ENCODE results near the gene PSMG2.

PSMG2 gene

GRCh38 chr18:12769644-12770440 is 67.0 kb downstream of the PSMG2 start:
- H3K4me3 ChIP-seq (ENCODE audit: low read depth, low read length), result no peak overlapping the region
- TF ChIP-seq CTCF (IDR thresholded peaks at IDR 0.05; ENCODE audit: low read depth, low read length, missing control alignments), result no peak
- in situ Hi-C loops (cut with HindIII; ENCODE audit: low sequenced_read_pairs), result no loop called here
- DNase-seq (ENCODE audit: low read depth), result no peak

GRCh38 chr18:12770469-12771219 is 67.8 kb downstream of the PSMG2 start:
- in situ Hi-C loops (cut with HindIII; ENCODE audit: low sequenced_read_pairs), result no loop called here
- no peak overlapping the region for H3K4me3 ChIP-seq (ENCODE audit: low read depth, low read length)
- no peak for TF ChIP-seq CTCF (IDR thresholded peaks at IDR 0.05; ENCODE audit: low read depth, low read length, missing control alignments)
- DNase-seq (ENCODE audit: low read depth), result no peak

- no peak overlapping the region for H3K4me3 ChIP-seq (ENCODE audit: low read depth, low read length)
- no peak for TF ChIP-seq CTCF (IDR thresholded peaks at IDR 0.05; ENCODE audit: low read depth, low read length, missing control alignments)
- DNase-seq (ENCODE audit: low read depth), result no peak
- in situ Hi-C loops (cut with HindIII; ENCODE audit: low sequenced_read_pairs), result no loop called here
Observed at GRCh38 chr18:12772111-12772510, 69.3 kb downstream of the PSMG2 start.

- no peak overlapping the region for H3K4me3 ChIP-seq (ENCODE audit: low read depth, low read length)
- no peak for TF ChIP-seq CTCF (IDR thresholded peaks at IDR 0.05; ENCODE audit: low read depth, low read length, missing control alignments)
- no peak for DNase-seq (ENCODE audit: low read depth)
- in situ Hi-C loops (cut with HindIII; ENCODE audit: low sequenced_read_pairs), result no loop called here
Observed at GRCh38 chr18:12773369-12773768, 70.5 kb downstream of the PSMG2 start.

GRCh38 chr18:12774982-12775381 is 72.1 kb downstream of the PSMG2 start:
- in situ Hi-C loops (cut with HindIII; ENCODE audit: low sequenced_read_pairs), result no loop called here
- no peak for TF ChIP-seq CTCF (IDR thresholded peaks at IDR 0.05; ENCODE audit: low read depth, low read length, missing control alignments)
- DNase-seq (ENCODE audit: low read depth), result no peak
- no peak overlapping the region for H3K4me3 ChIP-seq (ENCODE audit: low read depth, low read length)

All from astrocyte of the cerebellum (primary cell).